22Rv1 (cell line): ENCODE measurements around the gene LRRC38.

ENCODE experiments used
- H3K27ac ChIP-seq: fragments of 450-650 bp; 2 replicates; pipeline ENCODE4 v1.5.1; 2017
- ZFX ChIP-seq: fragments of 450-650 bp; IDR thresholded peaks from 2 replicates; pipeline ENCODE4 v1.6.1; 2017; ENCODE audit warnings: antibody characterized with exemption, borderline replicate concordance
- TF ChIP-seq, protein P1 (sequence below): fragments of 450-650 bp; IDR thresholded peaks from 2 replicates; pipeline ENCODE4 v1.5.1; 2017; ENCODE audit warnings: mild to moderate bottlenecking

The LRRC38 gene

DNA sequence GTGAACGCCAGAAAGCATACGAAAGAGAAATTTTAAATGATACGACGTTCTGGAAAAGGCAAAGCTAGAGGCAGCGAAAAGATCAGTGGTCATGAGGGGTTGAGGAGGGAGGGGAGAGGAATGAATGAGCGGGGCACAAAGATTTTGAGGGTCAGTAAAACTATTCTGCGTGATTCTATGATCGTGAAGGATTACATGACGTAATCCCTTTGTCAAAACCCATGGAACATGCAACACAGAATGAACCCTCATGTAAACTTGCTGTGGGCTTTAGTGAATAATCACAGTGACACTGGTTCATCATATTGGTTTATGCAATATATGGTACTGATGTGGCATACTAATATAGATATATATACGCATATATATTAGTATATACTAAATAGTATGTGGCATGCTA lies 13.0 kb downstream of the LRRC38 start:
- H3K27ac ChIP-seq: no peak overlapping the region
- TF ChIP-seq, protein P1, sequence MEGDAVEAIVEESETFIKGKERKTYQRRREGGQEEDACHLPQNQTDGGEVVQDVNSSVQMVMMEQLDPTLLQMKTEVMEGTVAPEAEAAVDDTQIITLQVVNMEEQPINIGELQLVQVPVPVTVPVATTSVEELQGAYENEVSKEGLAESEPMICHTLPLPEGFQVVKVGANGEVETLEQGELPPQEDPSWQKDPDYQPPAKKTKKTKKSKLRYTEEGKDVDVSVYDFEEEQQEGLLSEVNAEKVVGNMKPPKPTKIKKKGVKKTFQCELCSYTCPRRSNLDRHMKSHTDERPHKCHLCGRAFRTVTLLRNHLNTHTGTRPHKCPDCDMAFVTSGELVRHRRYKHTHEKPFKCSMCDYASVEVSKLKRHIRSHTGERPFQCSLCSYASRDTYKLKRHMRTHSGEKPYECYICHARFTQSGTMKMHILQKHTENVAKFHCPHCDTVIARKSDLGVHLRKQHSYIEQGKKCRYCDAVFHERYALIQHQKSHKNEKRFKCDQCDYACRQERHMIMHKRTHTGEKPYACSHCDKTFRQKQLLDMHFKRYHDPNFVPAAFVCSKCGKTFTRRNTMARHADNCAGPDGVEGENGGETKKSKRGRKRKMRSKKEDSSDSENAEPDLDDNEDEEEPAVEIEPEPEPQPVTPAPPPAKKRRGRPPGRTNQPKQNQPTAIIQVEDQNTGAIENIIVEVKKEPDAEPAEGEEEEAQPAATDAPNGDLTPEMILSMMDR: no peak
- no peak for TF ChIP-seq ZFX

DNA sequence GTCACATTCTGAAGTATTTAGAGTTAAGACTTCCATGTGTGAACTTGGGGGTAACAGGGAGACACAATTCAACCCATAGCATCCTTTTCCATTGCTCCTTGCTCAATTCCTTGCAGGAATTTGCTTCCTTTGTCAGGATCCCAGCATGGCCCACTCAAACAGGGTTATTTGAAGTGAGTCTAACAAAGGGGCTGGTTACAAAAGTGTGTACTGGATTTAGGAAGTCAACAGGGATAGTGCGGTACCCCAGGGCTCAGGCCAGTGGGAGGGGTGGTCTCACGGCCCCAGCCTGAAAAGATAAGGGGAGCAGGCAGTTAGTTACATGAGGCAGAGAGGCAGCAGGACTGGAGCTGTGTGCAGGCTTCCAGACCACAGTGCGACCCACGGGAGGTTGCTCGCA lies 14.4 kb downstream of the LRRC38 start:
- TF ChIP-seq ZFX: no peak
- TF ChIP-seq, protein P1: no peak
- H3K27ac ChIP-seq: no peak overlapping the region

DNA sequence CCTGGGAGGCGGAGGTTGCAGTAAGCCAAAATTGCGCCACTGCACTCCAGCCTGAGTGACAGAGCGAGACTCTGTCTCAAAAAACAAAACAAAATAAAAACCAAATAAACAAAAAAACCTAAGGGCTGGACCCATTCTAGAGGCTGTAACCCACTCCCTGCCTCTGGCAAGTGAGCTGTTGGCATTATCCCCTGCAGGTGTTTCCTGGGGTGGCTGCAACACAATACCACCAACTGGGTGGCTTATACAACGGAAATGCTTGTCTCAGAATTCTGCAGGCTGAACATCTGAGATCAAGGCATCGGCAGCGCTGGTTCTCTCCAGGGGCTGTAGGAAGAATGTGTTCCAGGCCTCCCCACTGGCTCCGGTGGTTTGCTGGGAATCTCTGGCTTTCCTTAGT lies 15.2 kb downstream of the LRRC38 start:
- no peak overlapping the region for H3K27ac ChIP-seq
- TF ChIP-seq, protein P1: no peak
- TF ChIP-seq ZFX: no peak

DNA sequence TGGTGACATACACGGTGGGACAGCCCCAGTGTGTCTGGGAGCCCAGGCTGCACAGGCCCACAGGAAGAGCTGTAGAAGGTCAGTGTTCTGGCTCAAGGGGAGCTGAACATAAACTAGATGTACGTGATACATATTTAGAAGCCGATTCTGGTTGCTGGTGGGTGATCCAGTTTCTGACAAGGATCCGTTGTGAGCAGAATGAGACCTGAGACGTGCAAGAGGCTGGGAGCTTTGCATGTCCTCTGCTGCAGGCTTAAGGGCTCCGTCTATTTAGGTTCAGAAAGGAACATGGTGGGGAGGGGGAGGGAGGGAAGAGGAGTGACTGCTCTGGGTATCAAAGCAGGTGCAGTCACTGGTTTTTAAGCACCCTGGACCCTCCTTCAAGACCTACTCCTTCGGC lies 18.6 kb downstream of the LRRC38 start:
- TF ChIP-seq, protein P1: no peak
- TF ChIP-seq ZFX: no peak
- no peak overlapping the region for H3K27ac ChIP-seq

DNA sequence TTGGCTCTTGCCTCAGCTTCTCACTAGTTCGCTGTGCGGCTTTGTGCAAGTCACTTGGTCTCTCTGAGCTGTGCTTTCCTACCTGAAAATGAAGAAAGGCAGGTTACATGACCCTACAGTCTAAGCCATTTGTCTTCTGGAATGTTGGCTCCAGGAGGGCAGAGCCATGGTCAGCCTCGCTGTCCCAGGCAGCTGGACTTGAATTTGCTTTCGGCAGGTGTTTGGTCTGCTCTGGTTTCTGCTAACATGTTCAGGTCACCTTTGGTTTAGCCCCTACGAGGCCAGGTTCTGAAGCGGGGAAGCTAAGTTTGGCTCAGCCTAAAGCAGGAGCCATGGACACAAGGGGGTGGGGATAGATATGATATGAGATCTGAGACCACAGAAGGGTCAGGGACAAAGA lies 19.1 kb downstream of the LRRC38 start:
- no peak for TF ChIP-seq ZFX
- TF ChIP-seq, protein P1: no peak
- no peak overlapping the region for H3K27ac ChIP-seq

DNA sequence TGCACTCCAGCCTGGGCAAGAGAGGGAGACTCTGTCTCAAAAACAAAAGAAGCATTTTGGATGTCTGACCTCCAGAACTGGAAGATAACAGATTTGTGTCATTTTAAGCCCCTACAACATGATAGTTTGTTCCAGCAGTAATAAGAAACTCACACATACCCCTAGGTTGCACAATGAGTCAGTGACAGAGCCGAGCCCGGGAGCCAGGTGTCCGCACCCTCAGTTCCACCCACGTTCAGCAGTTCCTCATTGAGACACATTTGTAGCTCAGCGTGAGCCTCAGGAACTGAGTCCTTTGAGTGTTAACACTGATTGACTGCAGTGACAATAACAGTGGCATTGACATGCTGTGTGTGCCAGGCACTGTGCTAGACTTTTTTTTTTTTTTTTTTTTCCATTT lies 19.8 kb downstream of the LRRC38 start:
- TF ChIP-seq, protein P1: no peak
- no peak for TF ChIP-seq ZFX
- H3K27ac ChIP-seq: no peak overlapping the region

DNA sequence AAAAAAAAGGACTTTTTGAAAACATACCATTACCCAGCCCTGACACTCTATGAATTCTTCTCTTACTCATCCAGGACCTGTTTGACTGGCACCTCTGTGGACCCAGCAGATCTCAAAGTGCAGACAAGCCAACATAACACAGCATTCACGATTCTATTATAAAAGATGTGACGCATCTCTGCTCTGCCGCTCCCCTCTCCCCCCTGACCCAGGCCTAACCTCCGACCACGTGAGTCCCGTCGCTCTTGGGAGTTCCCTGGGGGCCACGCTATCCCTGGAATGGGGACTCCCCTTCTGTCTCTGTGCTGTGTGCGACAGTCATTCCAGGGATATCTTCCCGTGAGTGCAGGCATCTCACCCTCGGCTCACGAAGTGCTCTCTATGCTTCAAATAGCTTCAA lies 21.1 kb downstream of the LRRC38 start:
- TF ChIP-seq, protein P1: no peak
- no peak for TF ChIP-seq ZFX
- H3K27ac ChIP-seq: no peak overlapping the region
